GM10266 (cell line): ENCODE measurements around the gene PDE8B.
A peak's percentile ranks its signal among the peaks of the same experiment; 100 is the strongest.

ENCODE experiments used
- DNase-seq: peaks from one replicate; pipeline ENCODE4 v3.0.0; 2012; ENCODE audit errors: extremely low spot score
- CTCF ChIP-seq: IDR thresholded peaks from 2 replicates; pipeline ENCODE4 v1.5.1; 2012; ENCODE audit warnings: mild to moderate bottlenecking, low read depth; ENCODE audit not compliant: control insufficient read depth, insufficient read depth; ENCODE audit errors: missing control alignments

The PDE8B gene

GRCh38 chr5:77222722-77223121 lies 12.2 kb downstream of the PDE8B start:
- TF ChIP-seq CTCF, result no peak
- DNase-seq, result no peak

- TF ChIP-seq CTCF, result no peak
- no peak for DNase-seq
Observed at GRCh38 chr5:77223653-77224052, 13.2 kb downstream of the PDE8B start.

- no peak for TF ChIP-seq CTCF
- DNase-seq, result no peak
Observed at GRCh38 chr5:77224672-77225355, 14.3 kb downstream of the PDE8B start.

- TF ChIP-seq CTCF, result no peak
- DNase-seq, result no peak
Observed at GRCh38 chr5:77225531-77225930, 15.1 kb downstream of the PDE8B start.

- no peak for TF ChIP-seq CTCF
- DNase-seq, result no peak
Observed at GRCh38 chr5:77229887-77230286, 19.4 kb downstream of the PDE8B start.

- TF ChIP-seq CTCF, result peak; percentile 4
- no peak for DNase-seq
Observed at GRCh38 chr5:77230727-77231470, 20.4 kb downstream of the PDE8B start.
